HL-60 (cell line): ENCODE data around the gene MAP3K20.

ENCODE experiments used
- DNase-seq, 2 experiments: peaks; one replicate each; pipeline ENCODE4 v3.0.0-alpha.2; 2010 to 2020; ENCODE audit warnings: low read depth in 1 of 2, low spot score in 1 of 2
- H3K27ac ChIP-seq: fragments of 250-450 bp; sonication (Bioruptor Pico); replicated peaks from 2 replicates; pipeline ENCODE4 v1.5.1; 2020; ENCODE audit warnings: mild to moderate bottlenecking, moderate library complexity
- H3K27me3 ChIP-seq: fragments of 250-450 bp; sonication (Bioruptor Pico); 2 replicates; pipeline ENCODE4 v1.5.1; 2021; ENCODE audit warnings: mild to moderate bottlenecking, moderate library complexity; ENCODE audit not compliant: insufficient read depth, poor library complexity, severe bottlenecking
- H3K4me3 ChIP-seq: replicated peaks from 2 replicates; pipeline ENCODE4 v1.5.1; 2011; ENCODE audit warnings: mild to moderate bottlenecking, control low read depth, low read length; ENCODE audit not compliant: insufficient read depth
- GABPA ChIP-seq: IDR thresholded peaks from 2 replicates; pipeline ENCODE4 v1.6.1; 2012; ENCODE audit warnings: low read depth
- POLR2AphosphoS5 ChIP-seq: IDR thresholded peaks from 2 replicates; pipeline ENCODE4 v1.6.1; 2012; ENCODE audit warnings: low read depth
- SPI1 ChIP-seq: IDR thresholded peaks from 2 replicates; pipeline ENCODE4 v1.6.1; 2012; ENCODE audit warnings: low read depth, mild to moderate bottlenecking, borderline replicate concordance
- TF ChIP-seq, protein P1 (sequence below): IDR thresholded peaks from one replicate; pipeline ENCODE4 v1.5.1; 2011; ENCODE audit warnings: low read length, control low read depth, inconsistent platforms; ENCODE audit not compliant: insufficient read depth
- TF ChIP-seq, protein P2 (sequence below): IDR thresholded peaks from 2 replicates; pipeline ENCODE4 v1.6.1; 2012; ENCODE audit warnings: low read depth; ENCODE audit not compliant: insufficient replicate concordance

Gene MAP3K20

DNA sequence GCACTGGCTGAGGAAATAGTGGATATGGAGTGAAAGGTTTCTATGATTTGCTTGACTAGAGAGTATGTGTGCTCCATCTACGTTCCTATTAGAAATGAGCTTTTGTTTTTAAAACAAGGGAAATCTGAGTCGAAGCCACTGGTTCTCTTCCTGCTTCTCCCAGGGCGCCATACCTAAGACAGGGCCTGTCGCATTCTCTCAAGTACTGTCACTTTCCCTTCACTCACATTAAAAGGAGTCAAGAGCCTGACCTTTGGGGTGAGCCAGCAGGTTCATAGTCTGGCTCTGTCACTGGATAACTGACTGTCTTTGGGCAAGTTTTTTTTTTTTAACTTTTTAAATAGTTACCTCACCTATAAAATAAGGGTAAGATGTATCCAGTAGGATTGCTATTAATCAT, 121.0 kb downstream of the MAP3K20 start:
- DNase-seq = no peak
- TF ChIP-seq SPI1 = no peak
- TF ChIP-seq POLR2AphosphoS5 = no peak
- no peak for TF ChIP-seq GABPA
- TF ChIP-seq, protein P1, sequence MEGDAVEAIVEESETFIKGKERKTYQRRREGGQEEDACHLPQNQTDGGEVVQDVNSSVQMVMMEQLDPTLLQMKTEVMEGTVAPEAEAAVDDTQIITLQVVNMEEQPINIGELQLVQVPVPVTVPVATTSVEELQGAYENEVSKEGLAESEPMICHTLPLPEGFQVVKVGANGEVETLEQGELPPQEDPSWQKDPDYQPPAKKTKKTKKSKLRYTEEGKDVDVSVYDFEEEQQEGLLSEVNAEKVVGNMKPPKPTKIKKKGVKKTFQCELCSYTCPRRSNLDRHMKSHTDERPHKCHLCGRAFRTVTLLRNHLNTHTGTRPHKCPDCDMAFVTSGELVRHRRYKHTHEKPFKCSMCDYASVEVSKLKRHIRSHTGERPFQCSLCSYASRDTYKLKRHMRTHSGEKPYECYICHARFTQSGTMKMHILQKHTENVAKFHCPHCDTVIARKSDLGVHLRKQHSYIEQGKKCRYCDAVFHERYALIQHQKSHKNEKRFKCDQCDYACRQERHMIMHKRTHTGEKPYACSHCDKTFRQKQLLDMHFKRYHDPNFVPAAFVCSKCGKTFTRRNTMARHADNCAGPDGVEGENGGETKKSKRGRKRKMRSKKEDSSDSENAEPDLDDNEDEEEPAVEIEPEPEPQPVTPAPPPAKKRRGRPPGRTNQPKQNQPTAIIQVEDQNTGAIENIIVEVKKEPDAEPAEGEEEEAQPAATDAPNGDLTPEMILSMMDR = no peak
- TF ChIP-seq, protein P2, sequence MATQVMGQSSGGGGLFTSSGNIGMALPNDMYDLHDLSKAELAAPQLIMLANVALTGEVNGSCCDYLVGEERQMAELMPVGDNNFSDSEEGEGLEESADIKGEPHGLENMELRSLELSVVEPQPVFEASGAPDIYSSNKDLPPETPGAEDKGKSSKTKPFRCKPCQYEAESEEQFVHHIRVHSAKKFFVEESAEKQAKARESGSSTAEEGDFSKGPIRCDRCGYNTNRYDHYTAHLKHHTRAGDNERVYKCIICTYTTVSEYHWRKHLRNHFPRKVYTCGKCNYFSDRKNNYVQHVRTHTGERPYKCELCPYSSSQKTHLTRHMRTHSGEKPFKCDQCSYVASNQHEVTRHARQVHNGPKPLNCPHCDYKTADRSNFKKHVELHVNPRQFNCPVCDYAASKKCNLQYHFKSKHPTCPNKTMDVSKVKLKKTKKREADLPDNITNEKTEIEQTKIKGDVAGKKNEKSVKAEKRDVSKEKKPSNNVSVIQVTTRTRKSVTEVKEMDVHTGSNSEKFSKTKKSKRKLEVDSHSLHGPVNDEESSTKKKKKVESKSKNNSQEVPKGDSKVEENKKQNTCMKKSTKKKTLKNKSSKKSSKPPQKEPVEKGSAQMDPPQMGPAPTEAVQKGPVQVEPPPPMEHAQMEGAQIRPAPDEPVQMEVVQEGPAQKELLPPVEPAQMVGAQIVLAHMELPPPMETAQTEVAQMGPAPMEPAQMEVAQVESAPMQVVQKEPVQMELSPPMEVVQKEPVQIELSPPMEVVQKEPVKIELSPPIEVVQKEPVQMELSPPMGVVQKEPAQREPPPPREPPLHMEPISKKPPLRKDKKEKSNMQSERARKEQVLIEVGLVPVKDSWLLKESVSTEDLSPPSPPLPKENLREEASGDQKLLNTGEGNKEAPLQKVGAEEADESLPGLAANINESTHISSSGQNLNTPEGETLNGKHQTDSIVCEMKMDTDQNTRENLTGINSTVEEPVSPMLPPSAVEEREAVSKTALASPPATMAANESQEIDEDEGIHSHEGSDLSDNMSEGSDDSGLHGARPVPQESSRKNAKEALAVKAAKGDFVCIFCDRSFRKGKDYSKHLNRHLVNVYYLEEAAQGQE = no peak
- Histone ChIP-seq H3K27me3 (no peaks in the 10 kb centered on the region), H3K27ac (no peak overlapping the region), H3K4me3 (no peak overlapping the region)

DNA sequence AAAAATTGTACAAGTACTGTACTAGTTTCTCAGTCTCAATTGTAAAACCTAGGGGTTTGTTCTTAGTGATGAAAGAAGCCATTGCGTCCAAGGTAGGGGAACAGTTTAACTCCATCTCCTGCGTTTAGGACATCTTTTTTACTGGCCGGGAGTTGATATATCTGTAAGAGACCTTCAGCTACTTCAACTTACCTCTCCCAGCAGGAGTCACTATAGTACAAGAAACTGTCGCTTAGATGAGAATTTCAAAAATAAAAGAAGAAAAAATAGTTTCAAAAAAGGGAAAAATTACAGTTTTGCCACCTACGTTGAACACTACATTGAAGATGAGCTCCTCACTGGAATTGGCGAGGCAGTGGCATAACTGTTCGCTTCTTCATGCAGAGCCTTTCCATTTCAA, 122.7 kb downstream of the MAP3K20 start:
- DNase-seq = no peak
- no peak overlapping the region for H3K27ac ChIP-seq
- H3K27me3 ChIP-seq = no peaks in the 10 kb centered on the region
- no peak overlapping the region for H3K4me3 ChIP-seq
- TF ChIP-seq, protein P1 = no peak
- TF ChIP-seq GABPA = no peak
- TF ChIP-seq POLR2AphosphoS5 = no peak
- TF ChIP-seq SPI1 = no peak
- TF ChIP-seq, protein P2 = no peak

DNA sequence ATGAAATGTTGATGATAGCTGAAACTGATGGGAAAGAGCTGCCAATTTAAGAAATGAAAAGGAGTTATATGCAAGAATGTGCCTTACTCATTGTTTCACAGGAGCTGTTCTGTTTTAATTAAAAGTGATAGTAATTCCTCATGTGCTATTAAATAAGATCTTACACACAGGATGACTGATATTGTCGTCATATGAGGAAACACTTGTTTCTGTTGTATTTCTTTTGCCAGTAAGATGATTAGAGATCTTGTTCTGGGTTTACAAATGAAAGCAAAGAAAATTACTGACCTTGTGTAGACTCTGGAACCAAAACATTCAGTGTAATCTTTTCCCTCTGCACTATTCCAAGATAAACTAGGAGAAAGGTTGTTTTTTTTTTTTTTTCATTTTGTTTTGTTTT, 123.6 kb downstream of the MAP3K20 start:
- Histone ChIP-seq H3K4me3 (no peak overlapping the region), H3K27me3 (no peaks in the 10 kb centered on the region), H3K27ac (no peak overlapping the region)
- no peak for DNase-seq
- TF ChIP-seq GABPA (no peak), POLR2AphosphoS5 (no peak), SPI1 (no peak)
- TF ChIP-seq, protein P1 = no peak
- TF ChIP-seq, protein P2 = no peak
